Memory B cell (primary cell): ENCODE measurements around the gene RASIP1.
"Not testable (repeated sequence)": the region's sequence is repeated elsewhere in the genome, so short reads cannot be mapped to it uniquely, and the experiment has no call there.

ENCODE experiments used
- ATAC-seq: fragments of 150-1000 bp; cut with Tn5 transposase; 2 replicates; pipeline ENCODE4 v1.10.0; 2021; ENCODE audit warnings: low read depth, mild to moderate bottlenecking, moderate library complexity
- DNase-seq, 2 donors: peaks; one replicate each; pipeline ENCODE4 v3.0.0; 2022; ENCODE audit warnings: low spot score in 2 of 2
- H3K27ac Mint-ChIP-seq: one replicate; pipeline ENCODE4 v1.8.0; 2022; ENCODE audit warnings: mild to moderate bottlenecking, moderate library complexity, mixed read lengths
- H3K27me3 Mint-ChIP-seq: one replicate; pipeline ENCODE4 v1.8.0; 2022; ENCODE audit warnings: mixed read lengths
- H3K36me3 Mint-ChIP-seq: one replicate; pipeline ENCODE4 v1.8.0; 2022; ENCODE audit warnings: mild to moderate bottlenecking, mixed read lengths
- H3K4me1 Mint-ChIP-seq: one replicate; pipeline ENCODE4 v1.8.0; 2022; ENCODE audit warnings: mixed read lengths
- H3K4me3 Mint-ChIP-seq: one replicate; pipeline ENCODE4 v1.8.0; 2022; ENCODE audit warnings: mild to moderate bottlenecking, moderate library complexity, mixed read lengths
- H3K9me3 Mint-ChIP-seq: one replicate; pipeline ENCODE4 v1.8.0; 2022; ENCODE audit warnings: mixed read lengths

The RASIP1 gene

DNA sequence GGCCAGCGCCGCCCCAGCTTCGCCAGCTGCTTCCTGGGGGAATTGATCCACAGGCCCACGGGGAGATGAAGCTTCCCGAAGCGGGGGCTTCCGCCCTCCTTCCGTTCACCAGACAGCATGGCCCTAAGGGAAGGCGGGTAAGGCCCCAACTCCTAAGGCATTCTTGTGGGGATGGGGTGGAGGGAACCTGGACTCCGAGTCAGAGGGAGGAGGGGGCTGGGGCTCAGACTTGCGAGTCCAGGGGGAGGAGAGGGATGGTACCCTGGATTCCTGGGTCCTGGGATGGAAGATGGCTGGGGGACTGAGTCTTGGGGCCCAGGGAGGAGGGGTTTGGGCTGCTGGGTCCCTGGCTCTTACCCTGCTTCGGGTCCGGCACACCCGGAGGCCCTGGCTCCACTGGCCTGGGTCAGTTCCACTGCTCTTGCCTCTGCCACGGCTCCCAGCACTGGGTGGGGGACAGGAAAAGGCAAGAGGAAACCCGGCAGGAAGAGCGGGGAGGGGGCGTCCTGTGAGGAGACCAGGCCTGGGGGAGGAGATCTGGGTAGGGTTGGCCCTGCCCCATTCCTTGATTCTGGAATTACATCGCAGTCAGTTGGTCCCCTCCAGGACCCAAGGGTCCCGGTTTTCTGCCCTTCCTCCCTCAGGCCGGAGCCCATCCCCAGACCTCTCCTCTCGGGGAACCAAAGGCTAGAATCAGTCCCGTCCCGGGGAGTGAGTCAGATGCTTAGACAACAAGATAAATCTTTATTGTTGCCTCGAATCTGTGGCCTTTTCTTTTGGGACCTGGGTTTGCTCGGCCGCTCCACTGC lies at the start of gene RASIP1:
TSS of gene RASIP1 (minus strand) at position 447 of the 809 bp plus-strand sequence. CDS start at position 119, 328 bp downstream.
- no peak within 1 kb of the TSS for H3K27ac Mint-ChIP-seq
- H3K9me3 Mint-ChIP-seq, result peaks cover 1% of the 10 kb centered on the region
- H3K4me1 Mint-ChIP-seq, result peaks cover 10% of the 10 kb centered on the region
- DNase-seq (no peak), ATAC-seq (no peak)
- peaks cover 10% of the 10 kb centered on the region for H3K27me3 Mint-ChIP-seq
- no peaks in the 10 kb centered on the region for H3K36me3 Mint-ChIP-seq
- H3K4me3 Mint-ChIP-seq, result peak within 1 kb of the TSS; percentile 50

GRCh38 chr19:48787331-48787730 lies 46.9 kb upstream of the RASIP1 start:
- H3K27me3 Mint-ChIP-seq, H3K27ac Mint-ChIP-seq, DNase-seq, ATAC-seq, H3K4me3 Mint-ChIP-seq, H3K9me3 Mint-ChIP-seq, H3K4me1 Mint-ChIP-seq, H3K36me3 Mint-ChIP-seq: not testable (repeated sequence)

- not testable (repeated sequence) for H3K4me3 Mint-ChIP-seq, H3K9me3 Mint-ChIP-seq, DNase-seq, H3K36me3 Mint-ChIP-seq, H3K4me1 Mint-ChIP-seq, H3K27me3 Mint-ChIP-seq, ATAC-seq, H3K27ac Mint-ChIP-seq
Observed at GRCh38 chr19:48786422-48786821, 46.0 kb upstream of the RASIP1 start.

DNA sequence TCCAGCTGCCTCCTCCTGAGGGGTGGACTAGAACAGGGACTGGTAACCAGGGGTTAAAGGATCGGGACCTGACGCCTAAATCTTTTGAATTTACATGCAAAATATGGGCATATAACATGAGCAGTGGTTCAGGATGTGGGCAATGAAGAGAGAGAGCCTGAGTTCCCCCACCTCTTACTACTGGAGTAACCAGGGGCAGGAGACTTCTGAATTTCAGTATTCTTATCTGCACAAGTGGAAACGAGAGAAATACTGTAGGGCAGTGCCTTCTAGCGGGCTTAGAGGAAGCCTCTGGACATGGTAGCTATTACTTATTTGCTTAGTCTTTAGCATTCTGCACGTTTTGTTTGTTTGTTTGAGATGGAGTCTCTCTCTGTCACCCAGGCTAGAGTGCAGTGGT lies 44.1 kb upstream of the RASIP1 start:
- DNase-seq (no peak), ATAC-seq (no peak)
- no peaks in the 10 kb centered on the region for H3K9me3 Mint-ChIP-seq
- no peak overlapping the region for H3K4me3 Mint-ChIP-seq
- H3K4me1 Mint-ChIP-seq, result peaks cover 12% of the 10 kb centered on the region
- H3K27ac Mint-ChIP-seq, result no peak overlapping the region
- H3K27me3 Mint-ChIP-seq, result no peaks in the 10 kb centered on the region
- no peaks in the 10 kb centered on the region for H3K36me3 Mint-ChIP-seq

DNA sequence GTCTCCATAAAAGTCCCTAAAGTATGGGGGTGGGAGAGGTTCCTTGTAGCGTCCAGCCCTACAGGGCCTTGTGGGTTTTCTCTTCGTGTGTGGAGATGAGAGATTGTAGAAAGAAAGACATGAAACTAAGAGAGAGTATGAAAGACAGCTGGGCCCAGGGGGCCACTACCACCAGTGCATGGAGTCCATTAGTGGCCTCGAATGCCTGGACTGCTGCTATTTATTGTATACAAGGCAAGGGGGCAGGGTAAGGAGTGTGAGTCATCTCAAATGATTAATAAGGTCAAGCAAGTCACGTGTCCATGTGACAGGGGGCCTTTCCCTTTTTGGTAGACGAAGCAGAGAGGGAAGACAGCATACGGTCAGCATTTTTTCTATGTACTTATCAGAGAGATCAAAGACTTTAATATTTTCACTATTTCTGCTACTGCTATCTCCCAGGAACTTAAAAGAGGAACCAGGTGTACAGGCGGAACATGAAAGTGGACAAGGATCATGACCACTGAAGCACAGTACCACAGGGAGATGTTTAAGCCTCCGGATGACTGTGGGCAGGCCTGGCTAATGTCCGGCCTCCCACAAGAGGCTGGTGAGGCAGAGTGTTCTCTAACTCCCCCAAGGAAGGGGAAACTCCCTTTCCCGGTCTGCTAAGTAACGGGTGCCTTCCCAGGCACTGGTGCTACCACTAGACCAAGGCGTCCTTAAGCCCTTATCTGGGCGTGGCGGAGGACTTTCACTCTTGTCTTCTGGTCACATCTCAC lies 40.4 kb upstream of the RASIP1 start:
- Mint-ChIP-seq H3K4me1 (peaks cover 9% of the 10 kb centered on the region), H3K4me3 (no peak overlapping the region), H3K36me3 (no peaks in the 10 kb centered on the region), H3K27me3 (no peaks in the 10 kb centered on the region), H3K27ac (no peak overlapping the region), H3K9me3 (no peaks in the 10 kb centered on the region)
- DNase-seq (no peak), ATAC-seq (no peak)

- H3K27me3 Mint-ChIP-seq, result no peaks in the 10 kb centered on the region
- peaks cover 9% of the 10 kb centered on the region for H3K4me1 Mint-ChIP-seq
- DNase-seq (no peak), ATAC-seq (peak; percentile 45)
- H3K9me3 Mint-ChIP-seq, result no peaks in the 10 kb centered on the region
- no peak overlapping the region for H3K27ac Mint-ChIP-seq
- H3K4me3 Mint-ChIP-seq, result no peak overlapping the region
- H3K36me3 Mint-ChIP-seq, result no peaks in the 10 kb centered on the region
Observed at GRCh38 chr19:48779636-48780035, 39.2 kb upstream of the RASIP1 start.

DNA sequence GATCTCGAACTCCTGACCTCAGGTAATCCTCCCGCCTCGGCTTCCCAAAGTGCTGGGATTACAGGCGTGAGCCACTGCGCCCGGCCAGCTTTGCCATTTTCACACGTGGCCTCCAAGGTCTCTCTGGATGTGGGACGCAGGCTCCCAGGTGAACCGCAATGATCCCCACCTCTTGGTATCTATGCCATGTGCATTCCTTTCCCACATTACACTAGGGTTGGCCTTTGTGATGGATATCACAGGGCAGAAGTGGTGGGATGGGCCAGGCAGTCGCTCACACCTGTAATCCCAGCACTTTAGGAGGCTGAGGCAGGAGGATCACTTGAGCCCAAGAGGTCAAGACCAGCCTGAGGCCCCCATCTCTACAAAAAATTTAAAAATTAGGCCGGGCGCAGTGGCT lies 37.3 kb upstream of the RASIP1 start:
- no peak for ATAC-seq
- peaks cover under 1% of the 10 kb centered on the region for H3K27me3 Mint-ChIP-seq
- DNase-seq, result no peak
- H3K9me3 Mint-ChIP-seq, result no peaks in the 10 kb centered on the region
- H3K4me3 Mint-ChIP-seq, result no peak overlapping the region
- H3K27ac Mint-ChIP-seq, result no peak overlapping the region
- H3K4me1 Mint-ChIP-seq, result peaks cover 9% of the 10 kb centered on the region
- no peaks in the 10 kb centered on the region for H3K36me3 Mint-ChIP-seq

GRCh38 chr19:48777139-48777538 lies 36.7 kb upstream of the RASIP1 start:
- Mint-ChIP-seq H3K36me3 (no peaks in the 10 kb centered on the region), H3K9me3 (no peaks in the 10 kb centered on the region), H3K27ac (no peak overlapping the region), H3K4me1 (peaks cover 6% of the 10 kb centered on the region), H3K27me3 (peaks cover 2% of the 10 kb centered on the region), H3K4me3 (no peak overlapping the region)
- DNase-seq (no peak), ATAC-seq (no peak)

GRCh38 chr19:48772503-48772953 lies 32.1 kb upstream of the RASIP1 start:
- H3K4me1 Mint-ChIP-seq, result no peaks in the 10 kb centered on the region
- H3K9me3 Mint-ChIP-seq, result no peaks in the 10 kb centered on the region
- H3K4me3 Mint-ChIP-seq, result no peak overlapping the region
- DNase-seq (no peak), ATAC-seq (no peak)
- peaks cover 12% of the 10 kb centered on the region for H3K27me3 Mint-ChIP-seq
- H3K36me3 Mint-ChIP-seq, result no peaks in the 10 kb centered on the region
- H3K27ac Mint-ChIP-seq, result no peak overlapping the region

DNA sequence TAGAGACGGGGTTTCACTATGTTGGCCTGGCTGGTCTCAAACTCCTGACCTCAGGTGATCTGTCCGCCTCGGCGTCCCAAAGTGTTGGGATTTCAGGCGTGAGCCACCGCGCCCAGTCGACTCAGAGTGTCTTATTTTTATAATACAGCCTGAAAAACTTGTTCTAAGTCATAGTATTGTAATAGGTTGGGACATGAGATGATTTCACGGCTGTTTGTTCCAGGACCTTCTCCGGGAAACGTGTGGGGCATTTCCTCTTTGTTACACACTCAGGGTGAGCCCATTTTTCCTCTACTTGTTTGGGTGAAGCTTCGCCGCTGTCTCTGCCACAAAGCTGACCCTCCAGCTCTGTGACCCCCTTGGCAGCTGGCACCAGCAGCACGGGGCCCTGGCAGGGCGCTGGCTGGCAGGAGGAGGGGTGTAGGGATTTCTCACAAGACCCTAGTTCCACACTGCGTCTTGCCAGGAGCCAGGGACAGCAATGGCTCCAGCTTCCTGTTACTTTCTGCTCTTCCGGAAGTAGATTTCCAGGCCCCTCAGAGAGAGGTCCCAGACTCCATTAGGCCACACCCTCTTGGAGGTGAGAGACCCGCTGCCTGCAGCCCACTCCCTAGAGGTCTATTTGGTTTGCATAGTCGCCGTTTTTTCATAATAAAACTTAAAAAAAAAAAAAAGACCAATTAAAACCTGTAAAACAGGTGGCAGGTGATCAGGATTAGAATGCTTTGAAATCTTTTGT lies 30.5 kb upstream of the RASIP1 start:
- no peak overlapping the region for H3K4me3 Mint-ChIP-seq
- H3K27ac Mint-ChIP-seq, result no peak overlapping the region
- H3K4me1 Mint-ChIP-seq, result no peaks in the 10 kb centered on the region
- no peaks in the 10 kb centered on the region for H3K36me3 Mint-ChIP-seq
- no peaks in the 10 kb centered on the region for H3K9me3 Mint-ChIP-seq
- ATAC-seq (no peak), DNase-seq (no peak)
- peaks cover 13% of the 10 kb centered on the region for H3K27me3 Mint-ChIP-seq

- H3K27me3 Mint-ChIP-seq, result peaks cover 13% of the 10 kb centered on the region
- no peak for DNase-seq
Observed at GRCh38 chr19:48770266-48770665, 29.9 kb upstream of the RASIP1 start.

DNA sequence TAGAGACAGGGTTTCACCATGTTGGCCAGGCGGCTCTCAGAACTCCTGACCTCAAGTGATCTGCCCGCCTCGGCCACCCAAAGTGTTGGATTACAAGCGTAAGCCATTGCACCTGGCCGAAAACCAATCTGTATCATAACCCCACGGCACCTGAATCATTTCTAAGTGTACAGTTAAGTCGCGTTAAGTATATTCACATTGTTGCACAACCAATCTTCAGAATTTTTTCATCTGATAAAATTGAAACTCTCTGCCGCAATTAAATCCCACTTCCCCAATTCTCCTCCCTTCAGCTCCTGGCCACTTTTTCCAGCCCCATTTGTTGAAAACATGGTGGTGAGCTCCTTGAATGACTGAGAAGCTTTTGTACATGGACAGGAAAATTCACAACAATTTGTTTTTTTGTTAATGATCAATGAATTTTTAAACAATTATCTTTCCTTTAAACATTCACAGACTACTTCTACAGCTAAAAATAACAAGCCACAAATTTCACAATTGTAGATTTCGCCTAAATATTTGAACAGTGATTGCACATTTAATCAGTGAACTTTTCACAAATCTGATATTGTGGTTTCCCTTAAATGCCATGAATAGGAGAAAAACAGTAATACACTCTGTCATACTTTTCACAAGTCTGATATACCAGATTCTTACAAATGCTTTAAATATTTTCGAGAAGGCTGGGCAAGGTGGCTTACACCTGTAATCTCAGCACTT lies 28.7 kb upstream of the RASIP1 start:
- no peak for ATAC-seq
- no peaks in the 10 kb centered on the region for H3K4me1 Mint-ChIP-seq

More at GRCh38 chr19:48770266-48770665, 29.9 kb upstream of the RASIP1 start:
- no peak for ATAC-seq
- Mint-ChIP-seq H3K36me3 (no peaks in the 10 kb centered on the region), H3K27ac (no peak overlapping the region), H3K9me3 (no peaks in the 10 kb centered on the region), H3K4me3 (no peak overlapping the region), H3K4me1 (no peaks in the 10 kb centered on the region)

DNA sequence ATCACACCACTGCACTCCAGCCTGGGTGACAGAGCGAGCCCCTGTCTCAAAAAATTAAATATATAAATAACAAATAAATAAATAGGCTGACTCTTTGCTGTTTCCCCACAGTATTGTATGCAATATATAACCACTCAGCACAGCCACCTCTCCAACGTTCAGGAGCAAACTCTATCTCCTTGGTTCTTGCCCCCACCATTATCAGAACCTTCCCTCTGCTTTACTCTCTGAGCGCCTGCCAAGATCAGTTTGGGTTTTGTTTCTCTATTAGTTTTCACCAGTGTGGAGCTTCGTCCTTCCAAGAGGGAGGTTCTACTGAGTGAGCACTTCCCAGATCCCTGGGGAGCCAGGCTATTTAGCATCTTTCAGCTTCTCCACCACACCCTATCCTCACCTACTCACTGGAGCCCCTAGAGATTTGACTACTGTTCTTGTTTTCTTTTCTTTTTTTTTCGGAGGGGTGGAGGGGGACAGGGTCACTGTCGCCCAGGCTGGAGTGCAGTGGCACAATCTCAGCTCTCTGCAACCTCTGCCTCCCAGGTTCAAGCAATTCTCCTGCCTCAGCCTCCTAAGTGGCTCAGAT lies 27.9 kb upstream of the RASIP1 start:
- not testable (repeated sequence) for H3K9me3 Mint-ChIP-seq, DNase-seq, H3K27ac Mint-ChIP-seq, H3K4me3 Mint-ChIP-seq, ATAC-seq, H3K36me3 Mint-ChIP-seq, H3K4me1 Mint-ChIP-seq
- H3K27me3 Mint-ChIP-seq, result peaks cover 16% of the 10 kb centered on the region

More for the DNA sequence above, 28.7 kb upstream of the RASIP1 start:
- Mint-ChIP-seq H3K27ac (no peak overlapping the region), H3K27me3 (peaks cover 16% of the 10 kb centered on the region), H3K36me3 (no peaks in the 10 kb centered on the region), H3K9me3 (no peaks in the 10 kb centered on the region), H3K4me3 (no peak overlapping the region)
- no peak for DNase-seq
